ENCODE data around the gene PI4KA.

Gene PI4KA

GRCh38 chr22:20808844-20809243 lies 49.8 kb downstream of the PI4KA start:
- no peak for ATAC-seq
- TF ChIP-seq PPARA (CRISPR knock-in tag; IDR thresholded peaks at IDR 0.05; ENCODE audit: borderline replicate concordance) (no peak), CREB5 (CRISPR knock-in tag; IDR thresholded peaks at IDR 0.05; ENCODE audit: low read depth) (no peak), TOX (CRISPR knock-in tag; IDR thresholded peaks at IDR 0.05; ENCODE audit: borderline replicate concordance) (no peak), ZNF565 (CRISPR knock-in tag; conservative IDR thresholded peaks at IDR 0.05; ENCODE audit: low read depth) (no peak), ARNTL (CRISPR knock-in tag; IDR thresholded peaks at IDR 0.05; ENCODE audit: borderline replicate concordance, low read depth) (no peak), TSHZ2 (CRISPR knock-in tag; IDR thresholded peaks at IDR 0.05) (no peak), PATZ1 (CRISPR knock-in tag; IDR thresholded peaks at IDR 0.05; ENCODE audit: borderline replicate concordance) (no peak), OSR1 (CRISPR knock-in tag; IDR thresholded peaks at IDR 0.05) (no peak), BACH2 (CRISPR knock-in tag; IDR thresholded peaks at IDR 0.05; ENCODE audit: borderline replicate concordance) (no peak), GLIS3 (CRISPR knock-in tag; IDR thresholded peaks at IDR 0.05) (no peak), CSDC2 (CRISPR knock-in tag; IDR thresholded peaks at IDR 0.05) (no peak), ESRRG (CRISPR knock-in tag; IDR thresholded peaks at IDR 0.05) (no peak), ZC3H10 (CRISPR knock-in tag; IDR thresholded peaks at IDR 0.05) (no peak), ZFP3 (CRISPR knock-in tag; IDR thresholded peaks at IDR 0.05) (no peak), TCF4 (CRISPR knock-in tag; IDR thresholded peaks at IDR 0.05; ENCODE audit: borderline replicate concordance) (no peak)

- no peak for TF ChIP-seq ARNTL (CRISPR knock-in tag; IDR thresholded peaks at IDR 0.05; ENCODE audit: borderline replicate concordance, low read depth)
- no peak for TF ChIP-seq ZC3H10 (CRISPR knock-in tag; IDR thresholded peaks at IDR 0.05)
- no peak for TF ChIP-seq SNAI2 (CRISPR knock-in tag; IDR thresholded peaks at IDR 0.05)
- no peak for TF ChIP-seq GLIS3 (CRISPR knock-in tag; IDR thresholded peaks at IDR 0.05)
- ATAC-seq: peak; percentile 87
These were observed 51.3 kb downstream of the PI4KA start for GRCh38 chr22:20807315-20807752.

- no peak for TF ChIP-seq ZNF565 (CRISPR knock-in tag; conservative IDR thresholded peaks at IDR 0.05; ENCODE audit: low read depth)
- TF ChIP-seq RARB (CRISPR knock-in tag; IDR thresholded peaks at IDR 0.05): no peak
- no peak for TF ChIP-seq CREB5 (CRISPR knock-in tag; IDR thresholded peaks at IDR 0.05; ENCODE audit: low read depth)
- no peak for TF ChIP-seq ZFP30 (CRISPR knock-in tag; IDR thresholded peaks at IDR 0.05)
- no peak for TF ChIP-seq ARNTL (CRISPR knock-in tag; IDR thresholded peaks at IDR 0.05; ENCODE audit: borderline replicate concordance, low read depth)
- no peak for TF ChIP-seq ESRRG (CRISPR knock-in tag; IDR thresholded peaks at IDR 0.05)
- no peak for TF ChIP-seq ZNF8 (CRISPR knock-in tag; IDR thresholded peaks at IDR 0.05)
- TF ChIP-seq CSRNP3 (CRISPR knock-in tag; IDR thresholded peaks at IDR 0.05): no peak
- ATAC-seq: no peak
These were observed 52.6 kb downstream of the PI4KA start for GRCh38 chr22:20805972-20806471.

Data from SK-N-SH treated with all-trans-retinoic acid at 6 μM for 48 hours (cell line).